ENCODE measurements around the gene CDK5RAP2.

DNA sequence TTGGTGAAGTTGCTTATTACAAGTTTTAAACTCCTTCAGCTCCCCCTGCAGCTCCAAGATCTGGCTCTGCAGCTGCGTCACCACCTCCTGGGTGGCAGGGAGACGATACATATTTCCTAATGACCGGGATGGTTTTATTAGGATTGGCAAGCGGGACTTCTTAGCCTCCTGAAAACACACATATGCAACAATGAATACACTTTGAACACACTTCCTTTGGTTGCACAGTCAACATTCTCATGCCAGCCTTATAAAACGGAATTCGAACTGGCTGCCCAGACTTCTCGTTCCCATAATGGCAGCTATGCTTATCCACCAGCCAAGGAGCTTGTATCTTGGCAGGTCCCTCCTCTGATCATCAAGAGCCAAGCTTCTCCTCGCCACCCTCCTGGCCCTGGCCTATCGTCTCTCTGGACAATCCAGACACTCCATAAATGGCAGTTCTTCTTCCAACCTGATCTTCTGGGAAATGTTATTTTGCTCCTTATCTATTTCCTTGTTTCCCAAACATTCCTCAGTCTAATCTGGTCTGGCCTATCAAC is 131.9 kb downstream of the CDK5RAP2 start:
- TF ChIP-seq, protein P1, sequence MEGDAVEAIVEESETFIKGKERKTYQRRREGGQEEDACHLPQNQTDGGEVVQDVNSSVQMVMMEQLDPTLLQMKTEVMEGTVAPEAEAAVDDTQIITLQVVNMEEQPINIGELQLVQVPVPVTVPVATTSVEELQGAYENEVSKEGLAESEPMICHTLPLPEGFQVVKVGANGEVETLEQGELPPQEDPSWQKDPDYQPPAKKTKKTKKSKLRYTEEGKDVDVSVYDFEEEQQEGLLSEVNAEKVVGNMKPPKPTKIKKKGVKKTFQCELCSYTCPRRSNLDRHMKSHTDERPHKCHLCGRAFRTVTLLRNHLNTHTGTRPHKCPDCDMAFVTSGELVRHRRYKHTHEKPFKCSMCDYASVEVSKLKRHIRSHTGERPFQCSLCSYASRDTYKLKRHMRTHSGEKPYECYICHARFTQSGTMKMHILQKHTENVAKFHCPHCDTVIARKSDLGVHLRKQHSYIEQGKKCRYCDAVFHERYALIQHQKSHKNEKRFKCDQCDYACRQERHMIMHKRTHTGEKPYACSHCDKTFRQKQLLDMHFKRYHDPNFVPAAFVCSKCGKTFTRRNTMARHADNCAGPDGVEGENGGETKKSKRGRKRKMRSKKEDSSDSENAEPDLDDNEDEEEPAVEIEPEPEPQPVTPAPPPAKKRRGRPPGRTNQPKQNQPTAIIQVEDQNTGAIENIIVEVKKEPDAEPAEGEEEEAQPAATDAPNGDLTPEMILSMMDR (IDR thresholded peaks at IDR 0.05 in 4 of 5, conservative IDR thresholded peaks at IDR 0.05 in 1 of 5), result no peak
- no peak for TF ChIP-seq POLR2A (IDR thresholded peaks at IDR 0.05)
